Measurements from ENCODE around the gene SLCO1C1. TPM values are rescaled to one million over a fixed set of nuclear protein-coding genes. Genes with fewer than 3 reads are reported as not detected.

Gene SLCO1C1
- total RNA-seq, 1 donor from 2014 or later: 0.26 TPM

- Mint-ChIP-seq H3K4me3 (ENCODE audit: unreplicated experiment) (no peak overlapping the region), H3K36me3 (ENCODE audit: low read depth, unreplicated experiment) (no peaks in the 10 kb centered on the region), H3K27ac (ENCODE audit: unreplicated experiment) (no peak overlapping the region), H3K9me3 (ENCODE audit: unreplicated experiment) (no peaks in the 10 kb centered on the region), H3K27me3 (ENCODE audit: unreplicated experiment) (no peaks in the 10 kb centered on the region), H3K4me1 (ENCODE audit: unreplicated experiment) (no peaks in the 10 kb centered on the region)
- DNase-seq (ENCODE audit: low spot score): no peak
- no peak for TF ChIP-seq CTCF (IDR thresholded peaks at IDR 0.05; ENCODE audit: unreplicated experiment)
Measured at GRCh38 chr12:20801035-20801434, 105.9 kb downstream of the SLCO1C1 start.

Other genes with a start within 250 kb of the SLCO1C1 start
- not detected for gene SLCO1B3, start 115.4 kb downstream of the SLCO1C1 start, total RNA-seq (ENCODE audit: unreplicated experiment)